Measurements from ENCODE around the gene ERN2.

- TF ChIP-seq EZH2 (IDR thresholded peaks at IDR 0.05) (no peak), POLR2AphosphoS5 (IDR thresholded peaks at IDR 0.05; ENCODE audit: borderline replicate concordance, low read depth, low read length) (no peak), FOXP2 (optimal IDR thresholded peaks at IDR 0.05; ENCODE audit: control extremely low read depth, extremely low read length, insufficient read depth) (no peak)
Measured at GRCh38 chr16:23695756-23696155, 17.3 kb downstream of the ERN2 start.
